Calu3 (cell line): ENCODE data around the gene ARHGAP25. TPM values are rescaled to one million over a fixed set of nuclear protein-coding genes. Genes with fewer than 3 reads are reported as not detected.

Source experiments
- BruUV-seq: library from RNA; stranded (reverse); fragments of 400-500 nt; replicated peaks from 2 replicates; lab custom pipeline; 2021; lab: Mats Ljungman, UMichigan
- CTCF ChIA-PET: fragments of 300-600 bp; sonication (Branson Sonifier 250); formaldehyde crosslinking; loops from one replicate; lab custom pipeline; 2022; ENCODE audit warnings: antibody characterized with exemption; lab: Charles Lee
- DNase-seq: peaks from one replicate; pipeline ENCODE4 v3.0.0; 2022
- H3K27ac Mint-ChIP-seq: one replicate; pipeline ENCODE4 v1.8.0; 2022; ENCODE audit warnings: mixed read lengths; ENCODE audit not compliant: unreplicated experiment
- H3K27me3 Mint-ChIP-seq: one replicate; pipeline ENCODE4 v1.8.0; 2022; ENCODE audit warnings: mixed read lengths; ENCODE audit not compliant: unreplicated experiment
- H3K36me3 Mint-ChIP-seq: one replicate; pipeline ENCODE4 v1.8.0; 2022; ENCODE audit warnings: mild to moderate bottlenecking, moderate library complexity, mixed read lengths; ENCODE audit not compliant: insufficient read depth, unreplicated experiment
- H3K4me1 Mint-ChIP-seq: one replicate; pipeline ENCODE4 v1.8.0; 2022; ENCODE audit warnings: mild to moderate bottlenecking, low read depth, mixed read lengths; ENCODE audit not compliant: unreplicated experiment
- H3K4me3 Mint-ChIP-seq: one replicate; pipeline ENCODE4 v1.8.0; 2022; ENCODE audit warnings: mild to moderate bottlenecking, low read depth, moderate library complexity, mixed read lengths; ENCODE audit not compliant: unreplicated experiment
- H3K9me3 Mint-ChIP-seq: one replicate; pipeline ENCODE4 v1.8.0; 2022; ENCODE audit warnings: low read depth, mixed read lengths; ENCODE audit not compliant: unreplicated experiment
- intact Hi-C: fragments of 100-400 bp; cut with micrococcal nuclease; formaldehyde crosslinking; loops from one replicate; pipeline ENCODE4 v1.10.0; 2022; ENCODE audit not compliant: unreplicated experiment
- total RNA-seq: library from RNA; stranded (reverse); gene quantifications from 2 replicates; pipeline ENCODE4 v1.2.3, GENCODE V29; 2022
- TF ChIP-seq, protein P1 (sequence below): fragments of 200-600 bp; IDR thresholded peaks from one replicate; pipeline ENCODE4 v1.8.0; 2022; ENCODE audit warnings: antibody characterized with exemption; ENCODE audit not compliant: unreplicated experiment

ARHGAP25 gene
- total RNA-seq, 1 experiment from 2014 or later, result not detected

DNA sequence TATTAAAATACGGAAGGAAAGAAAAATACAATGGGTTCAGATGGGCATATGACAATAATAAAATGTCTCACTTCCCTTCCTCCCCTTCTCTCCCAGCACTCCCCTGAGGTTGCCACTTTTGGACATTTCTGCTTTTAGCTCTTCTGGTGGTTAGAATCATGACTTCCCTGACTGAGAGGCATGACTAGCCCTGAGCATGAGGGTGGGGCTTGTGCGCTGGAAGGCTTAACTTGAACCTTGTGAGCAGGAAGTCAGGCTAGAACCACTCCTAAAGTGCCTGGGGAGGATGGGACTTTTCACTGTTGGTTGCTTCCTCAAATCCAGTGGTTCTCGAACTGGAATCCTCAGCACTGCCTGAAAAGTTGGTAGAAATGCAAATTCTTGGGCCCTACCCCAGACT, 19.7 kb upstream of the ARHGAP25 start:
- BruUV-seq, result no TSS peak
- intact Hi-C loops, result loop anchor here (1.0 kb wide), 1 partner anchor 252 kb away; no protein-coding TSS in a partner anchor
- Mint-ChIP-seq H3K4me1 (no peaks in the 10 kb centered on the region), H3K27ac (no peak overlapping the region), H3K36me3 (no peaks in the 10 kb centered on the region), H3K9me3 (no peaks in the 10 kb centered on the region), H3K27me3 (peaks cover 59% of the 10 kb centered on the region), H3K4me3 (no peak overlapping the region)
- TF ChIP-seq, protein P1, sequence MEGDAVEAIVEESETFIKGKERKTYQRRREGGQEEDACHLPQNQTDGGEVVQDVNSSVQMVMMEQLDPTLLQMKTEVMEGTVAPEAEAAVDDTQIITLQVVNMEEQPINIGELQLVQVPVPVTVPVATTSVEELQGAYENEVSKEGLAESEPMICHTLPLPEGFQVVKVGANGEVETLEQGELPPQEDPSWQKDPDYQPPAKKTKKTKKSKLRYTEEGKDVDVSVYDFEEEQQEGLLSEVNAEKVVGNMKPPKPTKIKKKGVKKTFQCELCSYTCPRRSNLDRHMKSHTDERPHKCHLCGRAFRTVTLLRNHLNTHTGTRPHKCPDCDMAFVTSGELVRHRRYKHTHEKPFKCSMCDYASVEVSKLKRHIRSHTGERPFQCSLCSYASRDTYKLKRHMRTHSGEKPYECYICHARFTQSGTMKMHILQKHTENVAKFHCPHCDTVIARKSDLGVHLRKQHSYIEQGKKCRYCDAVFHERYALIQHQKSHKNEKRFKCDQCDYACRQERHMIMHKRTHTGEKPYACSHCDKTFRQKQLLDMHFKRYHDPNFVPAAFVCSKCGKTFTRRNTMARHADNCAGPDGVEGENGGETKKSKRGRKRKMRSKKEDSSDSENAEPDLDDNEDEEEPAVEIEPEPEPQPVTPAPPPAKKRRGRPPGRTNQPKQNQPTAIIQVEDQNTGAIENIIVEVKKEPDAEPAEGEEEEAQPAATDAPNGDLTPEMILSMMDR, result no peak
- no peak for DNase-seq
- CTCF ChIA-PET, result no interaction called here

DNA sequence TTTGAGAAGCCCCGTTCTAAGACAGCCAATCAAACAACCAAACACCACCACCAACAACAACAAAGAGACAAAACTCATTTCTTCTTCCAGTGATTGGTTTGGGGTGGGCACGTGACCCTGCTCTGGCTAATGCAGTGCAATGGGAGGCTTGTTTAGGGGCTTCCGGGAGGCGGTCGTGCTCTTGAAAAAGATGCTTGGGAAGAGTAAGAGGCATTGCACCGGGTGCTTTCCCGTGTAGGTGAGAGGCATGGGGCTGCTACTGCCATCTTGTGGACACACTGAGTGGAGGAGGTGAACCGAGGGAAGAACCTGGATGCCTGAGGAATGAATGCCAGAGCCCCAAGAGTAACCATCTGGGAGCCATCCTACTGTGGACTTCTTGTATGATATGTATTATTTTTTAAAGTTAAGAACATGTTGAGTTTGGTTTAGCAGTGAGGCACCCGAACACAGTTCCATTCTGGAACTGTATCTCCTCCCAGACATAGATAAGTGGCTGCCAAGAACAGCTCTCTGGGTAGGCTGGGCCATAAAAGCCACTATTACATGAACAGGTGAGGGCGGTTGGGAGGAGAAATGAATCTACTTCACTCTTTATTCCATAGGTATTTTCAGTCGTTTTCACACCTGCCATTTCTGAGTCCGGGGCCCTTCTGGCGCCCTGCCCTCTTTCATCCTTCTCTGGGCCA, 19.1 kb upstream of the ARHGAP25 start:
- CTCF ChIA-PET, result interaction anchor here (1.8 kb wide), 1 partner anchor 252 kb away, joined by 9 read pairs; no protein-coding TSS in a partner anchor
- H3K36me3 Mint-ChIP-seq, result no peaks in the 10 kb centered on the region
- no peak overlapping the region for H3K4me3 Mint-ChIP-seq
- H3K27me3 Mint-ChIP-seq, result peaks cover 66% of the 10 kb centered on the region
- H3K9me3 Mint-ChIP-seq, result no peaks in the 10 kb centered on the region
- H3K4me1 Mint-ChIP-seq, result no peaks in the 10 kb centered on the region
- TF ChIP-seq, protein P1, result peak; percentile 54
- H3K27ac Mint-ChIP-seq, result no peak overlapping the region
- BruUV-seq, result no TSS peak
- DNase-seq, result peak; percentile 76
- intact Hi-C loops, result loop anchor here (1.0 kb wide), 1 partner anchor 252 kb away; no protein-coding TSS in a partner anchor

DNA sequence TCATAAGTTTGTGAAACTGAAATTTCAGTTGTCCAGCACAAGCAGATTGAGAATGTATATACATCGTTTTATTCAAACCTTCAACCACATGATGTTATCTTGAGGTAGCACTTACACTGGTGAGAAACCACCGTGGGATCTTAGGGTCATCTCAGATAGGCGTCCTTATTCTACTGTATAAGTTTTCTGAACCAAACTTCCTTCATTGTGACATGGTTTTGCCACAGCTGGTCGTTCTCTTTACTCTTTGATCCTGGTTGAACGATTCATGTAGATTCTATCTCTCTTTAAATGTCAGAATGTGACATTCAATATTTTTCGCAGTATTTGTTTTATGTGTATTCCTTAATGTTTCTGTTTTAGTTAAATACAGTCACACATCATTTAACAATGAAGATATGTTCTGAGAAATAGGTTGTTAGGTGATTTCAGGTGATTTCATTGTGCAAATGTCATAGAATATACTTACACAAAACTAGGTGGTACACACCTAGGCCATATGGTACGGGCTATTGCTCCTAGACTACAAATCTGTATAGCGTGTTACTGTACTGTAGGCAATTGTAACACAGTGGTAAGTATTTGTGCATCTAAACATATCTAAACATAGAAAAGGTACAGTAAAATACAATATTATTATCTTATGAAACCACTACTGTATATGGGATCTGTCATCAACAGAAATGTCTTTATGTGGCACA, 17.9 kb upstream of the ARHGAP25 start:
- Mint-ChIP-seq H3K27me3 (peaks cover 78% of the 10 kb centered on the region), H3K4me1 (peaks cover 8% of the 10 kb centered on the region), H3K36me3 (no peaks in the 10 kb centered on the region), H3K27ac (no peak overlapping the region), H3K4me3 (no peak overlapping the region), H3K9me3 (no peaks in the 10 kb centered on the region)
- no peak for DNase-seq
- CTCF ChIA-PET, result interaction anchor here (1.8 kb wide), 1 partner anchor 253 kb away, joined by 9 read pairs; no protein-coding TSS in a partner anchor
- BruUV-seq, result no TSS peak
- intact Hi-C loops, result no loop called here
- TF ChIP-seq, protein P1, result no peak

DNA sequence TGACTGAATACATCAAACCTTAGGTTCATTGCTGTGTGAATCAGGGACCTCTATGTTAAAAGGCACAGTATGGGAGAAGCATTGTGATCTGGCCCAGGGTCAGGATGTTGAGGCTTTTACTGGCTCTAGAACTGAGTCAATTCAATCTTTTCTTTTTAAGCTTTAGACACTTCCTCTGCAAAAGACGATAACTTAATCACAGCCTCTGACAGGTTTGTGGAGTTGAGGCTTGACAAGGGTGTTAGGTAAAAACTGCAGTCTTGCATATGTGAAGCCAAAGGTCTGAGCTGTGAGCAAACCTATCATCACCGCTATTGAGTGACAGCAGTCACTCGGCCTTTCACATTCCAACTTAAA, 17.3 kb upstream of the ARHGAP25 start:
- H3K27ac Mint-ChIP-seq, result no peak overlapping the region
- no peak overlapping the region for H3K4me3 Mint-ChIP-seq
- intact Hi-C loops, result no loop called here
- H3K4me1 Mint-ChIP-seq, result peaks cover 14% of the 10 kb centered on the region
- H3K27me3 Mint-ChIP-seq, result peaks cover 76% of the 10 kb centered on the region
- no peaks in the 10 kb centered on the region for H3K9me3 Mint-ChIP-seq
- CTCF ChIA-PET, result interaction anchor here (0.9 kb wide), 1 partner anchor 230 kb away, joined by 3 read pairs; no protein-coding TSS in a partner anchor
- TF ChIP-seq, protein P1, result no peak
- no peaks in the 10 kb centered on the region for H3K36me3 Mint-ChIP-seq
- no peak for DNase-seq
- BruUV-seq, result no TSS peak
